Activated B cell treated with CpG ODN at 0.5 μM for 24 hours (primary cell): ENCODE data around the gene RNF182. TPM values are rescaled to one million over a fixed set of nuclear protein-coding genes. Genes with fewer than 3 reads are reported as not detected.

Experiments
- ATAC-seq: fragments of 200-7000 bp; cut with Tn5 transposase; one replicate; pipeline ENCODE4 v1.10.0; 2021; ENCODE audit warnings: low read depth, mild to moderate bottlenecking, moderate library complexity
- CTCF ChIA-PET: fragments of 350-600 bp; sonication (Branson Sonifier 250); formaldehyde crosslinking; loops from one replicate; lab custom pipeline; 2021; ENCODE audit warnings: antibody characterized with exemption; lab: Charles Lee
- POLR2A ChIA-PET: fragments of 350-600 bp; sonication (Branson Sonifier 250); formaldehyde crosslinking; loops from one replicate; lab custom pipeline; 2021; ENCODE audit warnings: antibody characterized with exemption; lab: Charles Lee
- DNase-seq: peaks from one replicate; pipeline ENCODE4 v3.0.0; 2022
- H3K27ac Mint-ChIP-seq: one replicate; pipeline ENCODE4 v1.8.0; 2020; ENCODE audit warnings: mixed read lengths
- H3K27me3 Mint-ChIP-seq: one replicate; pipeline ENCODE4 v1.8.0; 2021; ENCODE audit warnings: mixed read lengths
- H3K36me3 Mint-ChIP-seq: one replicate; pipeline ENCODE4 v1.8.0; 2021; ENCODE audit warnings: low read depth, mixed read lengths
- H3K4me1 Mint-ChIP-seq: one replicate; pipeline ENCODE4 v1.8.0; 2021; ENCODE audit warnings: mixed read lengths
- H3K4me3 Mint-ChIP-seq: one replicate; pipeline ENCODE4 v1.8.0; 2020; ENCODE audit warnings: mild to moderate bottlenecking, mixed read lengths
- H3K9me3 Mint-ChIP-seq: one replicate; pipeline ENCODE4 v1.8.0; 2020; ENCODE audit warnings: mixed read lengths
- intact Hi-C: fragments of 100-400 bp; cut with micrococcal nuclease; formaldehyde crosslinking; loops from one replicate; pipeline ENCODE4 v1.15.1; 2024
- total RNA-seq: library from RNA; stranded (reverse); gene quantifications from 2 replicates; pipeline ENCODE4 v1.2.3, GENCODE V29; 2022
- TF ChIP-seq, protein P1 (sequence below): fragments of 200-600 bp; IDR thresholded peaks from one replicate; pipeline ENCODE4 v1.8.0; 2022; ENCODE audit warnings: antibody characterized with exemption, mild to moderate bottlenecking

Gene RNF182
- total RNA-seq, 1 donor from 2014 or later, result not detected

GRCh38 chr6:14029605-14030004, 104.9 kb downstream of the RNF182 start:
- H3K4me1 Mint-ChIP-seq, result peaks cover 25% of the 10 kb centered on the region
- no peak for ATAC-seq
- TF ChIP-seq, protein P1, sequence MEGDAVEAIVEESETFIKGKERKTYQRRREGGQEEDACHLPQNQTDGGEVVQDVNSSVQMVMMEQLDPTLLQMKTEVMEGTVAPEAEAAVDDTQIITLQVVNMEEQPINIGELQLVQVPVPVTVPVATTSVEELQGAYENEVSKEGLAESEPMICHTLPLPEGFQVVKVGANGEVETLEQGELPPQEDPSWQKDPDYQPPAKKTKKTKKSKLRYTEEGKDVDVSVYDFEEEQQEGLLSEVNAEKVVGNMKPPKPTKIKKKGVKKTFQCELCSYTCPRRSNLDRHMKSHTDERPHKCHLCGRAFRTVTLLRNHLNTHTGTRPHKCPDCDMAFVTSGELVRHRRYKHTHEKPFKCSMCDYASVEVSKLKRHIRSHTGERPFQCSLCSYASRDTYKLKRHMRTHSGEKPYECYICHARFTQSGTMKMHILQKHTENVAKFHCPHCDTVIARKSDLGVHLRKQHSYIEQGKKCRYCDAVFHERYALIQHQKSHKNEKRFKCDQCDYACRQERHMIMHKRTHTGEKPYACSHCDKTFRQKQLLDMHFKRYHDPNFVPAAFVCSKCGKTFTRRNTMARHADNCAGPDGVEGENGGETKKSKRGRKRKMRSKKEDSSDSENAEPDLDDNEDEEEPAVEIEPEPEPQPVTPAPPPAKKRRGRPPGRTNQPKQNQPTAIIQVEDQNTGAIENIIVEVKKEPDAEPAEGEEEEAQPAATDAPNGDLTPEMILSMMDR, result no peak

More at GRCh38 chr6:14029605-14030004, 104.9 kb downstream of the RNF182 start:
- Mint-ChIP-seq H3K27me3 (peaks cover 19% of the 10 kb centered on the region), H3K9me3 (no peaks in the 10 kb centered on the region), H3K36me3 (no peaks in the 10 kb centered on the region), H3K27ac (no peak overlapping the region), H3K4me3 (no peak overlapping the region)
- ChIA-PET CTCF (no interaction called here), POLR2A (interaction anchor here (0.6 kb wide), 1 partner anchor 706 kb away, joined by 5 read pairs; no protein-coding TSS in a partner anchor)
- intact Hi-C loops, result no loop called here
- DNase-seq, result no peak

Other genes with a start within 250 kb of the RNF182 start
- gene RANBP9, start 213.1 kb upstream of the RNF182 start, total RNA-seq, result 30.7 and 34.7 TPM in 2 replicates
- 13.6 and 14.1 TPM in 2 replicates for gene MCUR1, start 110.4 kb upstream of the RNF182 start, total RNA-seq
- 483 and 492 TPM in 2 replicates for gene CD83, start 192.8 kb downstream of the RNF182 start, total RNA-seq